HG02852 (cell line): ENCODE data around the gene MT4.
A peak's percentile ranks its signal among the peaks of the same experiment; 100 is the strongest.

Source experiments
- ATAC-seq: cut with Tn5 transposase; IDR thresholded peaks from one replicate; pipeline ENCODE4 v1.9.1; 2021; ENCODE audit warnings: mild to moderate bottlenecking, moderate library complexity; ENCODE audit not compliant: unreplicated experiment

Gene MT4

GRCh38 chr16:56601325-56601724 is 36.5 kb downstream of the MT4 start:
- ATAC-seq, result no peak

- no peak for ATAC-seq
Measured at GRCh38 chr16:56603589-56603988, 38.7 kb downstream of the MT4 start.

- no peak for ATAC-seq
Measured at GRCh38 chr16:56604966-56605365, 40.1 kb downstream of the MT4 start.

GRCh38 chr16:56605475-56605874 is 40.6 kb downstream of the MT4 start:
- ATAC-seq, result no peak

- ATAC-seq, result no peak
Measured at GRCh38 chr16:56606071-56606475, 41.2 kb downstream of the MT4 start.

GRCh38 chr16:56606476-56607108 is 41.7 kb downstream of the MT4 start:
- ATAC-seq, result no peak

- no peak for ATAC-seq
Measured at GRCh38 chr16:56607109-56607618, 42.3 kb downstream of the MT4 start.

- no peak for ATAC-seq
Measured at GRCh38 chr16:56607675-56608042, 42.8 kb downstream of the MT4 start.

- ATAC-seq, result peak; percentile 88
Measured at GRCh38 chr16:56608043-56608875, 43.4 kb downstream of the MT4 start, which contains the start of gene MT2A. Gene MT2A (plus strand): TSS chr16:56608584. CDS start chr16:56608656, 72 bp downstream.

- ATAC-seq, result no peak
Measured at GRCh38 chr16:56608876-56609462, 44.1 kb downstream of the MT4 start.

GRCh38 chr16:56609463-56609921 is 44.6 kb downstream of the MT4 start:
- peak; percentile 38 for ATAC-seq

GRCh38 chr16:56610017-56610608 is 45.2 kb downstream of the MT4 start:
- no peak for ATAC-seq

- no peak for ATAC-seq
Measured at GRCh38 chr16:56610609-56611111, 45.8 kb downstream of the MT4 start.

GRCh38 chr16:56611281-56611833 is 46.5 kb downstream of the MT4 start:
- no peak for ATAC-seq

GRCh38 chr16:56613706-56614105 is 48.8 kb downstream of the MT4 start:
- ATAC-seq, result no peak

GRCh38 chr16:56614549-56614991 is 49.7 kb downstream of the MT4 start:
- no peak for ATAC-seq

- ATAC-seq, result no peak
Measured at GRCh38 chr16:56615353-56615752, 50.5 kb downstream of the MT4 start.

- ATAC-seq, result no peak
Measured at GRCh38 chr16:56616608-56617211, 51.8 kb downstream of the MT4 start.

GRCh38 chr16:56617212-56618085 is 52.6 kb downstream of the MT4 start:
- ATAC-seq, result no peak
